ENCODE measurements around the gene LRRIQ4. TPM values are rescaled to one million over a fixed set of nuclear protein-coding genes. Genes with fewer than 3 reads are reported as not detected.

Gene LRRIQ4
- total RNA-seq, 1 donor from 2014 or later, result not detected

GRCh38 chr3:169771497-169772304, 41.0 kb upstream of the LRRIQ4 start:
- peaks cover 6% of the 10 kb centered on the region for H3K36me3 Mint-ChIP-seq (ENCODE audit: low read depth, unreplicated experiment)
- H3K9ac ChIP-seq (ENCODE audit: low read length), result peak overlapping the region; percentile 96
- peaks cover 36% of the 10 kb centered on the region for H3K79me2 ChIP-seq (ENCODE audit: insufficient read depth, low read length)
- H3K27ac ChIP-seq (ENCODE audit: low read depth, low read length), result peak overlapping the region; percentile 99
- no peak for FAIRE-seq
- peak overlapping the region; percentile 97 for H3K4me3 Mint-ChIP-seq (ENCODE audit: unreplicated experiment)
- peaks cover 12% of the 10 kb centered on the region for H3K4me1 Mint-ChIP-seq (ENCODE audit: low read depth, unreplicated experiment)
- peak overlapping the region; percentile 77 for H2AFZ ChIP-seq (ENCODE audit: low read depth, low read length)
- H3K27me3 Mint-ChIP-seq (ENCODE audit: low read depth, unreplicated experiment), result no peaks in the 10 kb centered on the region
- TF ChIP-seq EZH2 (IDR thresholded peaks at IDR 0.05; ENCODE audit: insufficient read depth, low read length), result no peak
- no peak for TF ChIP-seq CTCF (IDR thresholded peaks at IDR 0.05; ENCODE audit: insufficient read depth, low read depth, low read length)
- no peaks in the 10 kb centered on the region for H3K27me3 ChIP-seq (ENCODE audit: insufficient read depth, low read length)
- H3K27ac Mint-ChIP-seq (ENCODE audit: unreplicated experiment), result peak overlapping the region; percentile 98
- H3K9me3 Mint-ChIP-seq (ENCODE audit: unreplicated experiment), result no peaks in the 10 kb centered on the region
- peak; percentile 46 for DNase-seq (ENCODE audit: low read depth)
- H3K4me3 ChIP-seq (ENCODE audit: insufficient read depth, low read depth, low read length), result peak overlapping the region; percentile 88
- peak overlapping the region; percentile 90 for H3K4me2 ChIP-seq (ENCODE audit: low read length)
- H3K4me1 ChIP-seq (ENCODE audit: insufficient read depth, low read length), result peaks cover 10% of the 10 kb centered on the region
- H3K36me3 ChIP-seq (ENCODE audit: insufficient read depth, low read length), result peaks cover 19% of the 10 kb centered on the region
- peaks cover 18% of the 10 kb centered on the region for H4K20me1 ChIP-seq (ENCODE audit: insufficient read depth, low read length)
- no peaks in the 10 kb centered on the region for H3K9me3 ChIP-seq (ENCODE audit: insufficient read depth, low read depth, low read length)

- peak overlapping the region; percentile 98 for H3K27ac Mint-ChIP-seq (ENCODE audit: unreplicated experiment)
- H3K27me3 Mint-ChIP-seq (ENCODE audit: low read depth, unreplicated experiment), result no peaks in the 10 kb centered on the region
- H3K4me1 Mint-ChIP-seq (ENCODE audit: low read depth, unreplicated experiment), result peaks cover 12% of the 10 kb centered on the region
- H3K9me3 ChIP-seq (ENCODE audit: insufficient read depth, low read depth, low read length), result no peaks in the 10 kb centered on the region
- no peaks in the 10 kb centered on the region for H3K9me3 Mint-ChIP-seq (ENCODE audit: unreplicated experiment)
- H3K27me3 ChIP-seq (ENCODE audit: insufficient read depth, low read length), result no peaks in the 10 kb centered on the region
- TF ChIP-seq EZH2 (IDR thresholded peaks at IDR 0.05; ENCODE audit: insufficient read depth, low read length), result no peak
- no peak for TF ChIP-seq CTCF (IDR thresholded peaks at IDR 0.05; ENCODE audit: insufficient read depth, low read depth, low read length)
- peak overlapping the region; percentile 99 for H3K27ac ChIP-seq (ENCODE audit: low read depth, low read length)
- H2AFZ ChIP-seq (ENCODE audit: low read depth, low read length), result peak overlapping the region; percentile 84
- H3K4me3 ChIP-seq (ENCODE audit: insufficient read depth, low read depth, low read length), result peak overlapping the region; percentile 88
- peaks cover 43% of the 10 kb centered on the region for H3K79me2 ChIP-seq (ENCODE audit: insufficient read depth, low read length)
- H3K36me3 Mint-ChIP-seq (ENCODE audit: low read depth, unreplicated experiment), result peaks cover 6% of the 10 kb centered on the region
- H3K4me2 ChIP-seq (ENCODE audit: low read length), result peak overlapping the region; percentile 90
- peak; percentile 65 for DNase-seq (ENCODE audit: low read depth)
- H3K4me1 ChIP-seq (ENCODE audit: insufficient read depth, low read length), result peaks cover 10% of the 10 kb centered on the region
- FAIRE-seq, result peak; percentile 5
- H3K36me3 ChIP-seq (ENCODE audit: insufficient read depth, low read length), result peaks cover 25% of the 10 kb centered on the region
- H3K4me3 Mint-ChIP-seq (ENCODE audit: unreplicated experiment), result peak overlapping the region; percentile 97
- peaks cover 25% of the 10 kb centered on the region for H4K20me1 ChIP-seq (ENCODE audit: insufficient read depth, low read length)
- peak overlapping the region; percentile 96 for H3K9ac ChIP-seq (ENCODE audit: low read length)
Measured at GRCh38 chr3:169772305-169772896, 40.3 kb upstream of the LRRIQ4 start.

Measured in astrocyte (in vitro differentiated cells and primary cell).